ENCODE measurements around the gene GSTA1.
"Not testable (repeated sequence)": the region's sequence is repeated elsewhere in the genome, so short reads cannot be mapped to it uniquely, and the experiment has no call there.

GSTA1 gene

DNA sequence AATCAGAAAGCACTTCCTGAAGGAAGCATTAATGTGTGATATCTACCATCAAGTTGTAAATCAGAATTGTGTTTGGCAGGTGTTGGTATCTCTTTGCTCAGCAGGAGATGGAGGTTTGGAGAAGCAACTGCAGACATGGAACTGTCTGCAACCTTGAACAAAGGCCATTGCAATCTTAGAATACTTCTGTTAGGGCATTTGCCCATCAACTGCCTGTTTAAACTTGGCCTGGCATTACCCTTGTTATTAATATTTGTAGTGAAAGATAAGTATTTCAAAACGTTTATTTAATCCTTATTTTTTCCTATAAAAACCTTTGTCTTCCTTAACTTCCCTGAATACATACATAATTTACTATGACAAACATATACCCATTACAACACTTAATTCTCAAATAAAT is 22.9 kb upstream of the GSTA1 start:
- no peaks in the 10 kb centered on the region for H3K27me3 ChIP-seq (ENCODE audit: control insufficient read depth, insufficient read depth, low read length)
- H3K4me3 ChIP-seq (ENCODE audit: low read length), result no peak overlapping the region
- H3K4me1 ChIP-seq (ENCODE audit: control insufficient read depth, insufficient read depth, low read length), result no peaks in the 10 kb centered on the region
- no peak overlapping the region for H3K27ac ChIP-seq (ENCODE audit: low read depth, low read length)
- no peaks in the 10 kb centered on the region for H3K36me3 ChIP-seq (ENCODE audit: control insufficient read depth, insufficient read depth, low read length)
- H3K9ac ChIP-seq (ENCODE audit: low read length), result no peak overlapping the region

DNA sequence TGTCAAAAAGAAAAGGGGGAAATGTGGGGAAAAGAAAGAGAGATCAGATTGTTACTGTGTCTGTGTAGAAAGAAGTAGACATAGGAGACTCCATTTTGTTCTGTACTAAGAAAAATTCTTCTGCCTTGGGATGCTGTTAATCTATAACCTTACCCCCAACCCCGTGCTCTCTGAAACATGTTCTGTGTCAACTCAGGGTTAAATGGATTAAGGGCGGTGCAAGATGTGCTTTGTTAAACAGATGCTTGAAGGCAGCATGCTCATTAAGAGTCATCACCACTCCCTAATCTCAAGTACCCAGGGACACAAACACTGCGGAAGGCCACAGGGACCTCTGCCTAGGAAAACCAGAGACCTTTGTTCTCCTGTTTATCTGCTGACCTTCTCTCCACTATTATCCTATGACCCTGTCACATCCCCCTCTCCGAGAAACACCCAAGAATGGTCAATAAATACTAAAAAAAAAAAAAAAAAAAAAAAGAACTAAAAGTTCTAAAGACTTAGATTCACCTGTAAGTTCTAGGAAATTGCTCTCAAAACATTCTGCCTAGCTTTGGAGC is 22.4 kb upstream of the GSTA1 start:
- not testable (repeated sequence) for H3K4me3 ChIP-seq (ENCODE audit: low read length); H3K9ac ChIP-seq (ENCODE audit: low read length); H3K27me3 ChIP-seq (ENCODE audit: control insufficient read depth, insufficient read depth, low read length); H3K4me1 ChIP-seq (ENCODE audit: control insufficient read depth, insufficient read depth, low read length); H3K27ac ChIP-seq (ENCODE audit: low read depth, low read length); H3K36me3 ChIP-seq (ENCODE audit: control insufficient read depth, insufficient read depth, low read length)

GRCh38 chr6:52825270-52825793 is 21.7 kb upstream of the GSTA1 start:
- H3K4me3 ChIP-seq (ENCODE audit: low read length); H3K4me1 ChIP-seq (ENCODE audit: control insufficient read depth, insufficient read depth, low read length); H3K9ac ChIP-seq (ENCODE audit: low read length); H3K27ac ChIP-seq (ENCODE audit: low read depth, low read length); H3K27me3 ChIP-seq (ENCODE audit: control insufficient read depth, insufficient read depth, low read length); H3K36me3 ChIP-seq (ENCODE audit: control insufficient read depth, insufficient read depth, low read length): not testable (repeated sequence)

DNA sequence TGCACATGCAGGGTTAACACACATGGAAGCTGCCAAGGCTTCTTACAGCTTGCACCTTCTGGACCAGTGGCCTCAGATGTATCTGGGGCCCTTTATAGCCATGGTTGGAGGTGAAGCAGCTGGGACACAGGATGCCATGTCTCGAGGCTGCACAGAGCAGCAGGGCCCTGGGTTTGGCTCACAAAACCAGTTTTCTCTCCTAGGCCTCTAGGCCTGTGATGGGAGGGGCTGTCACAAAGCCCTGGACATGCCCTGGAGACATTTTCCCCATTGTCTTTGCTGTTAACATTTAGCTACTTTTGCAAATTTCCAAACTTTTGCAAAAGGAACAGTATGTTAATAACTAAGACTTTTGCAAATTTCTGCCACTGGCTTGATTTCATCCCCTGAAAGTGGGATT is 18.2 kb upstream of the GSTA1 start:
- no peaks in the 10 kb centered on the region for H3K4me1 ChIP-seq (ENCODE audit: control insufficient read depth, insufficient read depth, low read length)
- no peak overlapping the region for H3K27ac ChIP-seq (ENCODE audit: low read depth, low read length)
- no peaks in the 10 kb centered on the region for H3K27me3 ChIP-seq (ENCODE audit: control insufficient read depth, insufficient read depth, low read length)
- H3K9ac ChIP-seq (ENCODE audit: low read length), result no peak overlapping the region
- no peak overlapping the region for H3K4me3 ChIP-seq (ENCODE audit: low read length)
- H3K36me3 ChIP-seq (ENCODE audit: control insufficient read depth, insufficient read depth, low read length), result no peaks in the 10 kb centered on the region

DNA sequence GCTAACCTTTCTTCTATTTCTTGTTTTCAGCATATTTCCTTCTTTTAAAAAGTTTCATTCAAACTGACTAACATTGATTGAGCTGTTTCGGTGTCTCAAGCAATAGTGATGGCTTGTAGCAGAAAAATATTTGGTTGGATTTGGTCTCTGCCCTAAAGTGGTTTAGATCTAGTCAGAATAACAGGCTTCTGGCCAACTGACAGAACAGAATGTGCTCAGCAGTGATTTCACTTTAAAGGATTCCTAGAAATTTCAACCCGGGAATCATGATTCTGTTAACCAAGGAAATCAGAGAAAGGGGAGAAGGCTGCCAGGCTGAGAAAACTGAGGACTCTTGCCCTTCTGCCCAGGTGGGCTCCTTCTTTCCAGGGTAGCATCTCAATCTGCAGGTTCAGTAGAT is 16.6 kb upstream of the GSTA1 start:
- Histone ChIP-seq H3K27ac (ENCODE audit: low read depth, low read length) (no peak overlapping the region), H3K4me1 (ENCODE audit: control insufficient read depth, insufficient read depth, low read length) (no peaks in the 10 kb centered on the region), H3K36me3 (ENCODE audit: control insufficient read depth, insufficient read depth, low read length) (no peaks in the 10 kb centered on the region), H3K9ac (ENCODE audit: low read length) (no peak overlapping the region), H3K4me3 (ENCODE audit: low read length) (no peak overlapping the region), H3K27me3 (ENCODE audit: control insufficient read depth, insufficient read depth, low read length) (no peaks in the 10 kb centered on the region)

DNA sequence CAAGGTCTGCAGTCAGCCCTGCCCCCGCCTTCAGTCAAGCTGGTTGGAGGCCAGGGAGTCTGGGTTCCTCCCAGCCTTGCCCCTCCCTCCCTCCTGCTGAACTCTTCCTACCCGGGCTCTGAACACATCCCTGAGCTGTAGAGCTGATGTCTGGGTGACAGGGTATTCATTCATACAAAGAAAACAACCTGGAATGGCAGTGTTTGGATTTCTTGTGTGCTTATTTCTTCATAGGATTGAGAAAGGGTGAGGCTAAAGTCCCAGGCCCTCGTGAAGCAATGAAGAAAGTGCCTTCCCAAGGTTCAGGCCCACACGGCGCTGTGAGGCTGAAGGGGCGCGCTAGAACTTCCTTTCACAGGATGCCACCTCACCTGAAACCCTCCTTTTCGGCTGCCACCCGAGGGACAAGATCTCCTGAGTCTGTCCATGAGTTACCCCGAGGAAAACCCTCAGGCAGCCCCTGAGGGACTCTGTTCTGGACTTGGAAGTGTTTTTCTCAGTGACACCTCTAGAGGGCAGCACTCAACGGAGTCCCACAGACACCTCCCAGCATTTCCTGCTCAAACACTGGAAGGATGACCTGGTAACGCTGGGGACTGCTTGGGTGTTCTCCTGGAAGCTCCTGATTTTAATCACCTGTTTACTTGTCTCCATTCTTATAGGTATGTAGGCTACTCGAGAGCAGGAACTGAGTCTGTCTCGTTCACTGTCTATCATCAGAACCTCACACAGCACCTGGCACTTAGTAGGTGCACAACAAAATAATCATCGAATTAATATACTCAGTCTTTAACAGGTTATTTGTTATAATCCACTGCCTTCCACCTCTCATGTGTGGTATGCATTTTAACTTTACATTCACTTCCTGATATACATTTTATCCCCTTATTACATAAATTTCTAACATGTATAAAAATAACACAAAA is 11.8 kb upstream of the GSTA1 start:
- H3K27ac ChIP-seq (ENCODE audit: low read depth, low read length), result no peak overlapping the region
- H3K4me1 ChIP-seq (ENCODE audit: control insufficient read depth, insufficient read depth, low read length), result no peaks in the 10 kb centered on the region
- no peak overlapping the region for H3K9ac ChIP-seq (ENCODE audit: low read length)
- no peaks in the 10 kb centered on the region for H3K36me3 ChIP-seq (ENCODE audit: control insufficient read depth, insufficient read depth, low read length)
- H3K4me3 ChIP-seq (ENCODE audit: low read length), result no peak overlapping the region
- no peaks in the 10 kb centered on the region for H3K27me3 ChIP-seq (ENCODE audit: control insufficient read depth, insufficient read depth, low read length)

DNA sequence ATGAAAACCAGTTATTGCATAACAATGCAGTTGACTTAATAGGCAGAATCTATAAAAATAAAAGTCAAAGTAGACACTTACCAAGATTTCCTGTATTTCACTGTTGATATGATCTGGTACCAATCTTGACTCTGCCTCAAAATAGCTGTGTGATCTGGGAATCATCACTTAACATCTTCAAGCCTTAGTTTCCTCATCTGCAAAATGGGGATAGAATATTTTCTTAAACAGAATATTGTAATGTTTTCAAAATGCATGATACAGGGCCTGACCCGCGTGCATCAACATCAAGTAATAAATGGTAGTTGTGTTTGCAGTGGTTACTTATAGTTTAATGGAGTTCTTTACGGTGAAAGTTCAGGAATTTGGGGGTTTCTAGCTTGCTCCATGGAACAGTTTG is 10.9 kb upstream of the GSTA1 start:
- not testable (repeated sequence) for H3K27ac ChIP-seq (ENCODE audit: low read depth, low read length); H3K27me3 ChIP-seq (ENCODE audit: control insufficient read depth, insufficient read depth, low read length); H3K36me3 ChIP-seq (ENCODE audit: control insufficient read depth, insufficient read depth, low read length); H3K9ac ChIP-seq (ENCODE audit: low read length); H3K4me3 ChIP-seq (ENCODE audit: low read length); H3K4me1 ChIP-seq (ENCODE audit: control insufficient read depth, insufficient read depth, low read length)

- H3K9ac ChIP-seq (ENCODE audit: low read length); H3K27me3 ChIP-seq (ENCODE audit: control insufficient read depth, insufficient read depth, low read length); H3K27ac ChIP-seq (ENCODE audit: low read depth, low read length); H3K4me3 ChIP-seq (ENCODE audit: low read length); H3K4me1 ChIP-seq (ENCODE audit: control insufficient read depth, insufficient read depth, low read length); H3K36me3 ChIP-seq (ENCODE audit: control insufficient read depth, insufficient read depth, low read length): not testable (repeated sequence)
These were observed 6.2 kb upstream of the GSTA1 start for GRCh38 chr6:52809777-52810176.

DNA sequence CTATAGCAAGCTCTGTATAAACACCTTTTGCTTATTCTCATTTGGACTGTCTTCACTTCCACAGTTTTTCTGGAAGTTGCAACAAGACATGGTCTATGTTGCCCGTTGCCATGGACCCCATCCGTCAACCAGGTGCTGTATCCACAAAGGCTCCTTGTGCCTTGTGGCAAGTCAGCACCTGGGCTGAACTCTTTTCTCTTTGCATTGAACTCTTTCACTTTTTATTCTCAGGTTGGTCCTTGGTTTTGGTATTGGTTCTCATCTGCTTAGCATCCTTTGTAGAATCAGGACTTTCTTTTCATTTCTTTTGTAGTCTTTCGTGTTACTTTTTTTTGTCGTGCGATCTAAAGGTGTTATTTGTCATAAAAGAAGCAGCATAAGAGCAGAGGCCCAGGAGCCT is 5.0 kb upstream of the GSTA1 start:
- Histone ChIP-seq H3K36me3 (ENCODE audit: control insufficient read depth, insufficient read depth, low read length) (no peaks in the 10 kb centered on the region), H3K9ac (ENCODE audit: low read length) (no peak overlapping the region), H3K4me1 (ENCODE audit: control insufficient read depth, insufficient read depth, low read length) (no peaks in the 10 kb centered on the region), H3K4me3 (ENCODE audit: low read length) (no peak overlapping the region), H3K27ac (ENCODE audit: low read depth, low read length) (no peak overlapping the region), H3K27me3 (ENCODE audit: control insufficient read depth, insufficient read depth, low read length) (no peaks in the 10 kb centered on the region)

DNA sequence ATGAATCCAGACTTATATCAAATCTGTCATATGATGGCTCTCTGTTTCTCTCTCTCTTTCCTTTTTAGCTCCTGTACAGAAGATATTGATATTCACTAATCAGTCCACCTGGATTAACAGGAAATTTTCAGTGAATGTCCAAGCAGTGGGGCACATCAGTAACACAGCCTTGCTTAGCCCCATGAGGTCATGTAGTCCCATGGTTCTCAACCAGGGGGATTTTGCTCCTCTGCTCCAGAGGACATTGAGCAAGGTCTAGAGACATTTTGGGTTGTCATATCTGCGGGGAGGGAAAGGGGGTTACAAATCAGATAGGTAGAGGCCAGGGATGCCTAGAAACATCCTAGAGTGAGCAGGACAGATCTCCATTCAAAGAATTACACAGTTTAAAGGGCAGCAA is 810 bp downstream of the GSTA1 start:
- Histone ChIP-seq H3K27ac (ENCODE audit: low read depth, low read length) (no peak overlapping the region), H3K36me3 (ENCODE audit: control insufficient read depth, insufficient read depth, low read length) (no peaks in the 10 kb centered on the region), H3K27me3 (ENCODE audit: control insufficient read depth, insufficient read depth, low read length) (no peaks in the 10 kb centered on the region), H3K4me1 (ENCODE audit: control insufficient read depth, insufficient read depth, low read length) (no peaks in the 10 kb centered on the region), H3K9ac (ENCODE audit: low read length) (no peak overlapping the region), H3K4me3 (ENCODE audit: low read length) (no peak overlapping the region)

GRCh38 chr6:52801188-52801841 is 2.3 kb downstream of the GSTA1 start:
- H3K4me3 ChIP-seq (ENCODE audit: low read length), result no peak overlapping the region
- no peak overlapping the region for H3K9ac ChIP-seq (ENCODE audit: low read length)
- H3K27me3 ChIP-seq (ENCODE audit: control insufficient read depth, insufficient read depth, low read length), result no peaks in the 10 kb centered on the region
- H3K27ac ChIP-seq (ENCODE audit: low read depth, low read length), result no peak overlapping the region
- no peaks in the 10 kb centered on the region for H3K4me1 ChIP-seq (ENCODE audit: control insufficient read depth, insufficient read depth, low read length)
- H3K36me3 ChIP-seq (ENCODE audit: control insufficient read depth, insufficient read depth, low read length), result no peaks in the 10 kb centered on the region

GRCh38 chr6:52799272-52799671 is 4.3 kb downstream of the GSTA1 start:
- H3K27me3 ChIP-seq (ENCODE audit: control insufficient read depth, insufficient read depth, low read length); H3K27ac ChIP-seq (ENCODE audit: low read depth, low read length); H3K4me3 ChIP-seq (ENCODE audit: low read length); H3K4me1 ChIP-seq (ENCODE audit: control insufficient read depth, insufficient read depth, low read length); H3K9ac ChIP-seq (ENCODE audit: low read length); H3K36me3 ChIP-seq (ENCODE audit: control insufficient read depth, insufficient read depth, low read length): not testable (repeated sequence)
